A549 (cell line): Measurements from ENCODE around the gene ARMC7. TPM values are rescaled to one million over a fixed set of nuclear protein-coding genes. Genes with fewer than 3 reads are reported as not detected.
A peak's percentile ranks its signal among the peaks of the same experiment; 100 is the strongest.

Experiments used
- ATAC-seq, 2 experiments: fragments of 200-7000 bp in 1 of 2; fragments of >200 bp in 1 of 2; cut with Nextera tagmentation in 1 of 2; cut with Tn5 transposase in 1 of 2; 3 replicates each; pipeline versions ENCODE4 v1.8.0 to v1.9.1; 2018 to 2020; ENCODE audit warnings: mild to moderate bottlenecking in 1 of 2, moderate library complexity in 1 of 2
- CTCF ChIA-PET: fragments of 300-600 bp; sonication (Branson Sonifier 250); formaldehyde crosslinking; extraction: SDS; loops from one replicate; lab custom pipeline; 2021; ENCODE audit warnings: antibody characterized with exemption, inconsistent platforms; lab: Yijun Ruan, JAX
- POLR2A ChIA-PET: fragments of 350-600 bp; formaldehyde crosslinking; extraction: SDS; loops from one replicate; lab custom pipeline; 2021; ENCODE audit warnings: antibody characterized with exemption, inconsistent platforms; lab: Yijun Ruan, JAX
- DNase-seq, 2 experiments: peaks; one replicate each; pipeline versions ENCODE4 v3.0.0 to v3.0.0-alpha.2; 2011 to 2016; ENCODE audit warnings: low read depth in 1 of 2, low spot score in 1 of 2
- FAIRE-seq: peaks from 2 replicates; lab custom pipeline; 2011; peaks lifted over from hg19 to GRCh38; lab: Jason Lieb, UNC
- H3K27ac ChIP-seq, 2 experiments: fragments of >200 bp; sonication (Bioruptor Twin); formaldehyde crosslinking; 3 replicates each; pipeline ENCODE4 v1.5.1; 2016 to 2017
- H3K4me1 ChIP-seq: fragments of >200 bp; sonication (Bioruptor Twin); formaldehyde crosslinking; 3 replicates; pipeline ENCODE4 v1.6.1; 2016
- H3K4me2 ChIP-seq: fragments of >200 bp; sonication (Bioruptor Twin); formaldehyde crosslinking; 3 replicates; pipeline ENCODE4 v1.6.1; 2016
- H3K4me3 ChIP-seq: fragments of >200 bp; sonication (Bioruptor Twin); formaldehyde crosslinking; 3 replicates; pipeline ENCODE4 v1.5.1; 2016
- H3K9me3 ChIP-seq: fragments of >200 bp; sonication (Bioruptor Twin); formaldehyde crosslinking; 3 replicates; pipeline ENCODE4 v1.6.1; 2016
- ATOH8 ChIP-seq: fragments of 250-450 bp; sonication (Bioruptor Pico); IDR thresholded peaks from 2 replicates; pipeline ENCODE4 v1.5.0; 2020; ENCODE audit warnings: low read depth, mild to moderate bottlenecking, moderate library complexity
- BCL3 ChIP-seq: fragments of >200 bp; sonication (Bioruptor Twin); formaldehyde crosslinking; IDR thresholded peaks from 3 replicates; pipeline ENCODE4 v1.6.1; 2016
- BHLHE40 ChIP-seq: IDR thresholded peaks from 2 replicates; pipeline ENCODE4 v1.6.1; 2012; ENCODE audit warnings: low read depth, low read length, inconsistent platforms
- CBX2 ChIP-seq: fragments of 200-600 bp; sonication (generic); IDR thresholded peaks from 2 replicates; pipeline ENCODE4 v1.6.1; 2016; ENCODE audit warnings: low read depth, mild to moderate bottlenecking, borderline replicate concordance
- CBX8 ChIP-seq: fragments of 200-600 bp; sonication (generic); IDR thresholded peaks from 2 replicates; pipeline ENCODE4 v1.6.1; 2016
- CEBPB ChIP-seq, 2 experiments: fragments of >200 bp in 1 of 2; sonication (Bioruptor Twin) in 1 of 2; formaldehyde crosslinking in 1 of 2; IDR thresholded peaks; 2 replicates each; pipeline ENCODE4 v1.6.1; 2012 to 2016
- CHD2 ChIP-seq: fragments of 150-350 bp; IDR thresholded peaks from 2 replicates; pipeline ENCODE4 v1.6.1; 2014; ENCODE audit warnings: low read length; ENCODE audit not compliant: partially characterized antibody
- EHMT2 ChIP-seq: fragments of 200-600 bp; sonication (generic); IDR thresholded peaks from 2 replicates; pipeline ENCODE4 v1.6.1; 2016; ENCODE audit warnings: antibody characterized with exemption, low read depth, mild to moderate bottlenecking, moderate library complexity
- EP300 ChIP-seq, 2 experiments: fragments of >200 bp; sonication (Bioruptor Twin); formaldehyde crosslinking; IDR thresholded peaks; 2 replicates in 1 of 2; 3 replicates in 1 of 2; pipeline ENCODE4 v1.6.1; 2016 to 2017
- ESRRA ChIP-seq: fragments of 150-350 bp; IDR thresholded peaks from 2 replicates; pipeline ENCODE4 v1.6.1; 2014; ENCODE audit warnings: mild to moderate bottlenecking, low read length, borderline replicate concordance
- FOXS1 ChIP-seq: fragments of 250-450 bp; sonication (Bioruptor Pico); IDR thresholded peaks from 2 replicates; pipeline ENCODE4 v1.5.0; 2020; ENCODE audit warnings: mild to moderate bottlenecking, moderate library complexity
- GATA3 ChIP-seq: IDR thresholded peaks from 2 replicates; pipeline ENCODE4 v1.6.1; 2012; ENCODE audit warnings: borderline replicate concordance
- MAZ ChIP-seq: fragments of 150-350 bp; IDR thresholded peaks from 2 replicates; pipeline ENCODE4 v1.6.1; 2014; ENCODE audit warnings: antibody characterized with exemption, low read depth, low read length, borderline replicate concordance
- MYC ChIP-seq: IDR thresholded peaks from 2 replicates; pipeline ENCODE4 v1.6.1; 2012; ENCODE audit warnings: mild to moderate bottlenecking, inconsistent platforms, low read length, improper control_type of control experiment, borderline replicate concordance
- NFE2L2 ChIP-seq: fragments of 150-350 bp; conservative IDR thresholded peaks from 2 replicates; pipeline ENCODE4 v1.6.1; 2014; ENCODE audit warnings: low read length
- PHF8 ChIP-seq: fragments of 200-600 bp; sonication (generic); IDR thresholded peaks from 2 replicates; pipeline ENCODE4 v1.6.1; 2016; ENCODE audit warnings: low read depth, mild to moderate bottlenecking, antibody characterized with exemption, moderate library complexity, borderline replicate concordance
- POLR2A ChIP-seq: IDR thresholded peaks from 2 replicates; pipeline ENCODE4 v1.6.1; 2012; ENCODE audit warnings: mild to moderate bottlenecking, low read length
- RAD21 ChIP-seq, 2 experiments: fragments of >200 bp in 1 of 2; sonication (Bioruptor Twin) in 1 of 2; formaldehyde crosslinking in 1 of 2; IDR thresholded peaks in 1 of 2; conservative IDR thresholded peaks in 1 of 2; 2 replicates in 1 of 2; 3 replicates in 1 of 2; pipeline ENCODE4 v1.6.1; 2012 to 2018; ENCODE audit warnings: inconsistent platforms in 1 of 2
- RCOR1 ChIP-seq: fragments of 150-350 bp; IDR thresholded peaks from 2 replicates; pipeline ENCODE4 v1.6.1; 2014; ENCODE audit warnings: antibody characterized with exemption, low read length, low read depth
- TFCP2L1 ChIP-seq: fragments of 250-450 bp; sonication (Bioruptor Pico); IDR thresholded peaks from 2 replicates; pipeline ENCODE4 v1.5.0; 2021; ENCODE audit warnings: mild to moderate bottlenecking
- WGBS: methylation state at CpG from one replicate; pipeline ENCODE4 v1.1.6; 2017; ENCODE audit errors: missing lambda C conversion rate; 5-methylcytosine and 5-hydroxymethylcytosine counted together
- polyA plus RNA-seq, 4 experiments: library from polyadenylated mRNA; depleted of rRNA in 3 of 4; stranded (reverse); fragments of >200 nt; fragmentation: RNase III in 1 of 4; extraction: RNeasy Plus Mini Kit Qiagen cat#74134 plus additional on column Dnase treatment in 1 of 4; gene quantifications; 2 replicates in 3 of 4; 3 replicates in 1 of 4; pipeline ENCODE4 v1.2.3, GENCODE V29; 2011 to 2017
- TF ChIP-seq, protein P1 (sequence below): IDR thresholded peaks from 2 replicates; pipeline ENCODE4 v1.6.1; 2012; ENCODE audit warnings: low read depth, borderline replicate concordance
- TF ChIP-seq, protein P2 (sequence below): fragments of >200 bp; sonication (Bioruptor Twin); formaldehyde crosslinking; IDR thresholded peaks from 2 replicates; pipeline ENCODE4 v1.6.1; 2016
- TF ChIP-seq, protein P3 (sequence below): IDR thresholded peaks from 2 replicates; pipeline ENCODE4 v1.6.1; 2012

ARMC7 gene
- polyA plus RNA-seq, 2 of the 4 experiments (the other 2 are of a cell fraction) = 8.5 to 12.6 TPM

DNA sequence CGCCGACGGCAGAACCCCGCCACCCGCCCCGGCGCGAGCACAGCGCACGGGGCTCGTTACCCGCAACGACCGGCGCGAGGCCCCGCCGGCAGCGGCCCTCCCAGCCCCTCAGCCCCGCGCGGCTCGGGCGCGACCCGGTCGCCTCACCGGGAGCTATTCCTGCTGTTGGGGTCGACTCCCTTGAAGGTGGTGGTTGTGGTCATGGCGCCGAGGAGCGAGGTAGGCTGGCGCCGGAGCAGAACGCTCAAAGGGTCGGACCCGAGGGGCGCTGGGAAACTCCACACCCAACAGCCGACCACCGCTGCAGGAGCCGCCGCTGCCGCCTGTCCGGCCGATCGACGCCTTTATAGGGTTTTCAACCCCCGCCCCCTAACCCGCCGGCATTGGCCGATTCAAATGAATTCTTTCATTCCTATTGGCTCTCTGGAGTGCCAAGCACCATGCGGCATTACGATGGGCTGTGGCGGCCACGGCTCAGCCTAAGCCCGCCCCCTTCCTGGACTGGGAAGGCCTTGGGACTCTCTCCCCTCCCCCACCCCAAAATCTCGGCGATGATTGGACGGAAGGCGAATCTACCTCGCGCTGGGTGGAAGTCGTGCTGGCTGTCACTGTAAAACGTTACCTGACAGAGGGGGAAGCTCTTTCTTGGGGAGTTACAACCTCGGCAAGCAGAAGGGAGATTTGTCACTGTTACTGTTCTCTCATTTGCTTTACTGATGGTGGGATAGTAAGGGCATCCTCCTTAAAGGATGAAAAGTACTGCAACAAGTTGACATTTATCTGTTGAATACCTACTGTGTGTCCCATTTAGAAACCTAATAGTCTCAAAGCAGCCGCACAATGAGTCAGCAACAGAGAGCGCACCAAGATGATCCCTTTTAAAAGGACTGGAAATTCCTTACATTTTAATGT lies 44.7 kb downstream of the ARMC7 start, which contains the start of gene JPT1 (continued):
- TF ChIP-seq ESRRA = 0 out of 2 replicates have a peak, but pooled peaks have one; percentile 14
- peak; percentile 100 for TF ChIP-seq BCL3
- TF ChIP-seq POLR2A = peak; percentile 100
- TF ChIP-seq, protein P1, sequence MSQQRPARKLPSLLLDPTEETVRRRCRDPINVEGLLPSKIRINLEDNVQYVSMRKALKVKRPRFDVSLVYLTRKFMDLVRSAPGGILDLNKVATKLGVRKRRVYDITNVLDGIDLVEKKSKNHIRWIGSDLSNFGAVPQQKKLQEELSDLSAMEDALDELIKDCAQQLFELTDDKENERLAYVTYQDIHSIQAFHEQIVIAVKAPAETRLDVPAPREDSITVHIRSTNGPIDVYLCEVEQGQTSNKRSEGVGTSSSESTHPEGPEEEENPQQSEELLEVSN = peak; percentile 70; the same call in 1 of the 2 replicates
- peak; percentile 62 for TF ChIP-seq CHD2
- TF ChIP-seq CBX8 = no peak
- no peak for TF ChIP-seq RAD21 (conservative IDR thresholded peaks at IDR 0.05 in 1 of 2, IDR thresholded peaks at IDR 0.05 in 1 of 2)
- TF ChIP-seq BHLHE40 = no peak
- no peak for TF ChIP-seq EP300 (IDR thresholded peaks at IDR 0.05)
- TF ChIP-seq MYC = no peak
- 0 out of 2 replicates have a peak, but pooled peaks have one; percentile 41 for TF ChIP-seq MAZ
- TF ChIP-seq CBX2 = peak; percentile 68; the same call in 1 of the 2 replicates
- peak; percentile 30; the same call in 1 of the 2 replicates for TF ChIP-seq GATA3
- TF ChIP-seq RCOR1 = no peak
- TF ChIP-seq, protein P2, sequence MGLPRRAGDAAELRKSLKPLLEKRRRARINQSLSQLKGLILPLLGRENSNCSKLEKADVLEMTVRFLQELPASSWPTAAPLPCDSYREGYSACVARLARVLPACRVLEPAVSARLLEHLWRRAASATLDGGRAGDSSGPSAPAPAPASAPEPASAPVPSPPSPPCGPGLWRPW = no peak
- no peak for TF ChIP-seq FOXS1
- TF ChIP-seq NFE2L2 = 0 out of 2 replicates have a peak, but pooled peaks have one; percentile 8
- TF ChIP-seq EHMT2 = no peak
- peak; percentile 90 for TF ChIP-seq TFCP2L1
- TF ChIP-seq ATOH8 (CRISPR knock-in tag) = no peak
- no peak for TF ChIP-seq CEBPB (IDR thresholded peaks at IDR 0.05)
- TF ChIP-seq, all 56 proteins: peak for 19

- POLR2A ChIA-PET = interaction anchor here (0.7 to 2.3 kb wide), 21 partner anchors 10 to 137 kb away, joined by 3 to 21 read pairs (median 4); partner anchors contain the start of genes NT5C, NUP85, SLC16A5 and SLC25A19
- H3K4me1 ChIP-seq = peaks cover 54% of the 10 kb centered on the region
- peak overlapping the region; percentile 46 to 62 for H3K27ac ChIP-seq
- FAIRE-seq (no peak), DNase-seq (no peak), ATAC-seq (0 out of 6 replicates have a peak, but pooled peaks of 1 of the 2 experiments have one; percentile 1)
- WGBS = 95% methylated on average over 3 of the region's 3 CpGs
- TF ChIP-seq BCL3 (no peak), CBX2 (no peak), CBX8 (no peak), RCOR1 (no peak), PHF8 (no peak)
- TF ChIP-seq, protein P3, sequence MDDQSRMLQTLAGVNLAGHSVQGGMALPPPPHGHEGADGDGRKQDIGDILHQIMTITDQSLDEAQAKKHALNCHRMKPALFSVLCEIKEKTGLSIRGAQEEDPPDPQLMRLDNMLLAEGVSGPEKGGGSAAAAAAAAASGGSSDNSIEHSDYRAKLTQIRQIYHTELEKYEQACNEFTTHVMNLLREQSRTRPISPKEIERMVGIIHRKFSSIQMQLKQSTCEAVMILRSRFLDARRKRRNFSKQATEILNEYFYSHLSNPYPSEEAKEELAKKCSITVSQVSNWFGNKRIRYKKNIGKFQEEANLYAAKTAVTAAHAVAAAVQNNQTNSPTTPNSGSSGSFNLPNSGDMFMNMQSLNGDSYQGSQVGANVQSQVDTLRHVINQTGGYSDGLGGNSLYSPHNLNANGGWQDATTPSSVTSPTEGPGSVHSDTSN = no peak
- H3K4me2 ChIP-seq = peak overlapping the region; percentile 85
- CTCF ChIA-PET = interaction anchor here (0.6 to 3.1 kb wide), 7 partner anchors 12 to 194 kb away, joined by 3 to 14 read pairs (median 4); partner anchors contain the start of gene NT5C
- no peaks in the 10 kb centered on the region for H3K9me3 ChIP-seq
- H3K4me3 ChIP-seq = no peak overlapping the region; the same call in 2 of the 3 replicates
These were observed 45.4 kb downstream of the ARMC7 start for GRCh38 chr17:75155191-75155601.
